Skin of body (tissue), 2 donors: ENCODE measurements around the gene RBBP4. TPM values are rescaled to one million over a fixed set of nuclear protein-coding genes. Genes with fewer than 3 reads are reported as not detected.
"Not testable (repeated sequence)": the region's sequence is repeated elsewhere in the genome, so short reads cannot be mapped to it uniquely, and the experiment has no call there.

Experiments
- DNase-seq: peaks from one replicate; lab custom pipeline; 2025; lab: John Stamatoyannopoulos, UW
- total RNA-seq: library from RNA; depleted of rRNA; stranded (reverse); fragments of >200 nt; gene quantifications from one replicate; pipeline ENCODE4 v1.2.3, GENCODE V29; 2014

RBBP4 gene
- total RNA-seq, 1 donor from 2014 or later = 109 TPM

GRCh38 chr1:32693455-32694174 lies 42.6 kb downstream of the RBBP4 start:
- no peak for DNase-seq

- DNase-seq = no peak
Measured at GRCh38 chr1:32695098-32695904, 44.3 kb downstream of the RBBP4 start.

GRCh38 chr1:32696041-32696440 lies 45.0 kb downstream of the RBBP4 start:
- no peak for DNase-seq

GRCh38 chr1:32696996-32697395 lies 46.0 kb downstream of the RBBP4 start:
- DNase-seq = not testable (repeated sequence)

GRCh38 chr1:32701421-32701911 lies 50.5 kb downstream of the RBBP4 start:
- no peak for DNase-seq

GRCh38 chr1:32701951-32702598 lies 51.1 kb downstream of the RBBP4 start:
- DNase-seq = no peak

- no peak for DNase-seq
Measured at GRCh38 chr1:32702599-32703478, 51.8 kb downstream of the RBBP4 start, which contains the start of gene SYNC. Gene SYNC (minus strand): TSS chr1:32702770. CDS start chr1:32702660, 110 bp downstream.

GRCh38 chr1:32703479-32704291 lies 52.7 kb downstream of the RBBP4 start:
- DNase-seq = peak; percentile 82

GRCh38 chr1:32705516-32705915 lies 54.5 kb downstream of the RBBP4 start:
- no peak for DNase-seq

- DNase-seq = no peak
Measured at GRCh38 chr1:32706491-32706890, 55.5 kb downstream of the RBBP4 start.

- DNase-seq = no peak
Measured at GRCh38 chr1:32709075-32709474, 58.1 kb downstream of the RBBP4 start.

- no peak for DNase-seq
Measured at GRCh38 chr1:32709476-32709875, 58.5 kb downstream of the RBBP4 start.

- DNase-seq = not testable (repeated sequence)
Measured at GRCh38 chr1:32711221-32711620, 60.2 kb downstream of the RBBP4 start.

- DNase-seq = no peak
Measured at GRCh38 chr1:32713081-32713480, 62.1 kb downstream of the RBBP4 start.

- no peak for DNase-seq
Measured at GRCh38 chr1:32714277-32714676, 63.3 kb downstream of the RBBP4 start.

GRCh38 chr1:32715901-32716311 lies 64.9 kb downstream of the RBBP4 start:
- DNase-seq = no peak

GRCh38 chr1:32716312-32717148 lies 65.5 kb downstream of the RBBP4 start:
- no peak for DNase-seq

GRCh38 chr1:32717503-32717902 lies 66.5 kb downstream of the RBBP4 start:
- no peak for DNase-seq

- DNase-seq = no peak
Measured at GRCh38 chr1:32718036-32718435, 67.0 kb downstream of the RBBP4 start.
